HG03097 (cell line): ENCODE data around the gene SCN4B.

Experiments used
- ATAC-seq: cut with Tn5 transposase; IDR thresholded peaks from one replicate; pipeline ENCODE4 v1.9.1; 2021; ENCODE audit not compliant: unreplicated experiment, low FRiP score

Gene SCN4B

GRCh38 chr11:118135051-118135795, 17.4 kb downstream of the SCN4B start:
- no peak for ATAC-seq

DNA sequence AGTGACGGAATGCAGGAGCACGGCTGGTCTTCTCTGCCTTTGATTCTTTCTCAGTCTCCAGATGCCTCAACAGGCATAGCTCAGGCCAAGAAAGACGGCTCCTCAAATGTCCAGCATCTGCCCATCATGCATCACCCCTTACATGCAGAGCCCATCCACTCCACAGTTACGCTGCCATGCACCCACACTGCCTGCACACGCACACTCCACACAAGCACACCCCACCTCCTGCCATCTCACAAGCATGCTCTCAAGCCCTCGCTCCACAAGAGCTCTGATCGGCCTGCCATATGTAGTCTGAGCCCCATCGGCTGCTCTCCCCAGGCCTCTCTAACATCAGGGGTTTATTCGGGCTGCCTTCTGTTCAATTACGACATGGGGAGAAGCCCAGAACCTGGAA, 18.8 kb downstream of the SCN4B start:
- no peak for ATAC-seq

- no peak for ATAC-seq
Observed at GRCh38 chr11:118132385-118133151, 20.1 kb downstream of the SCN4B start.

GRCh38 chr11:118129471-118130172, 23.0 kb downstream of the SCN4B start:
- no peak for ATAC-seq

DNA sequence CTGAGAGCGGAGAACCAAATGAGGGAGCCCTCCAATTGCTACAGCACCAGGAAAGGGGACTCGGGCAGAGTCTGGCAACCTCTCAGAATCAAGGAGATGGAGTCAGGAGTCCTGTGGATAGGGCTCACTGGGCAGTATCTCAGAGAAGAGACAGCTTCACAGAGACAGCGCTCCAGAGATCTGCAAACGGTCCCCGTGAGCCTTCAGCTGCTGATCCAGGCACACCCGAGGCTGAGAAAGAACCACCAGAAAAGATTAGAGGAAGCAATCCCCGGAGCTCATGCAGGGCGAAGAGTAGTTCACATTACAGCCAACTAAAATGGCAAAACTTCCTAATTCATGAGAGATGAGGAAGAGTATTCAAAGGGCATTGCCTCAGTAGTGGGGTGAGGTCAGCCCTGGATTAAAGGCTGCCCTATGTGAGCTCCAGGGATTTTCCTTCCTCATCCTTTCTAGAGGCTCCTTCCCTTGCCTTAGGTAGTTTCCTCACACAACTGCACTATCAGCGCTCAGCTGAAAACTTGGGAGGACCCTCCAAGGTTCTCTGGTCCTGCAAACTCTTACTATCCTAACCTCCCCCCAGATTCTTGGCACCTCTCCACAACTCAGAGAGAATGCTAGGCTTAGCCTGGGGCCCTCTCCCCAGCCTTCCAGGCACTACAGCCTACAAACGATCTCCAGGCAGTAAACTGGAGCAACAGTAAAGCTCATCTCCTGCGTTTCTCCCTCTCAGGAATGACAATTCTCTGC, 23.7 kb downstream of the SCN4B start:
- no peak for ATAC-seq

- no peak for ATAC-seq
Observed at GRCh38 chr11:118128310-118128709, 24.3 kb downstream of the SCN4B start.

- ATAC-seq = no peak
Observed at GRCh38 chr11:118126082-118126838, 26.4 kb downstream of the SCN4B start.

GRCh38 chr11:118124929-118125535, 27.6 kb downstream of the SCN4B start:
- no peak for ATAC-seq

GRCh38 chr11:118120793-118121192, 31.8 kb downstream of the SCN4B start:
- no peak for ATAC-seq

- peak; percentile 59 for ATAC-seq
Observed at GRCh38 chr11:118117790-118118601, 34.6 kb downstream of the SCN4B start.

DNA sequence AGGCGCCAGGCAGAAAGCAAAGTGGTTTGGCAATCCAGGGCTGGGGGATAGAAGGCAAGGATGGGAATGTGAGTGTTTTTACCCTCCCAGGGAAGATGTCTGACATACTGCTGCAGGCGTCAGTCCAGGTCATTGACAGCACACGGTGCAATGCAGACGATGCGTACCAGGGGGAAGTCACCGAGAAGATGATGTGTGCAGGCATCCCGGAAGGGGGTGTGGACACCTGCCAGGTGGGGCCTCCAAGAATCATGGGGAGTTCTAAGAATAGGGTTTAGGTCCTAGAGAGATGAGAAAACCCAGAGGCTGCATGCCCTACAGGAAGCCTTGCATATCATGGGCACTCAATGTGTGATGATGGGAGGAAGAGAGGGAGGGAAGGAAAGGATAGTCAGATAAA, 37.6 kb downstream of the SCN4B start:
- no peak for ATAC-seq

DNA sequence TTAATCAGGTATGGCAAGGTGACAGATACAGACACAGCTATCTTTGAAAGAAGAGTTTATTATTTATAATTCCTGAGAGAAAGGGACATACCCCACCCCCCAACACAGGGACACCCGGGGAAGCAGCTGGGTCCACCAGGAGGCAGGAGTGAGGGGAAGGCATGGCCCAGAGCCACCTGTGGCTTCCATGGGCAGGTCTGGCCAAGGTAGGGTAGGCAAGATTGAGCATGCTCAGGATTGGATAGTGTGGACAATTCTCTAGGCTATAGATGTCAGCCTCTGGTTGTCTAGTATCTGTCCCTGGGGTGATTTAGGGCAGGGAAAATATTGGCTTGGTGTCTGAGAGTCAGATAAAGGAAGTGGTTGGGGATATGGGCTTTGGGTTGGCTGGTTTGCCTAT, 38.4 kb downstream of the SCN4B start:
- ATAC-seq = no peak

DNA sequence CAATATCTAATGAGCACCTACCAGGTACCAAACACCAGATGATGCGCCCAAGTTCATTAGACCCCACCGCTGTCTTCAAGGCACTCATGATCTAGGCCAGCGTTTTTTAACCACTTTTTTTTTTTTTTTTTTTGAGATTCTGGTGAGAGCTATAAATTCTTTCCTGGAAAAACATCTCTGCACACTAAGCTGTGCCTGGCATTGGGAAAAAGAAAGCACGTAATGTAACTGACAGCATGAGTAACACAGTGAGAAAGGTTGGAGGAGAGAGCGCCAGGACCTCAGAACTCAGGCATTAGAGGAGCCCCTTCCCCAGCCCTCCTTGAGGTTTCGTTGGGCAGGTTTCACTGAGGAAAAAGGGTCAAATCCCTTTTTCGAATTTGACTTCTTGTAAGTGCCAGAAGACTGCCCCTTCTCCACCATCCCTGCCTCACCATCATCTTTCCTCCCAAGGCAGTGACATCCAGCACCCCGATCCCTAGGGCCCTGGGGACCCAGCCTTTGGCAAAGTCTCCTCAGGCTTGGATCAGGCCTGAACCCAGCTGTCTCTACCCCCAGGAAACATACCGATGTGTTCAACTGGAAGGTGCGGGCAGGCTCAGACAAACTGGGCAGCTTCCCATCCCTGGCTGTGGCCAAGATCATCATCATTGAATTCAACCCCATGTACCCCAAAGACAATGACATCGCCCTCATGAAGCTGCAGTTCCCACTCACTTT, 39.8 kb downstream of the SCN4B start:
- ATAC-seq = no peak

DNA sequence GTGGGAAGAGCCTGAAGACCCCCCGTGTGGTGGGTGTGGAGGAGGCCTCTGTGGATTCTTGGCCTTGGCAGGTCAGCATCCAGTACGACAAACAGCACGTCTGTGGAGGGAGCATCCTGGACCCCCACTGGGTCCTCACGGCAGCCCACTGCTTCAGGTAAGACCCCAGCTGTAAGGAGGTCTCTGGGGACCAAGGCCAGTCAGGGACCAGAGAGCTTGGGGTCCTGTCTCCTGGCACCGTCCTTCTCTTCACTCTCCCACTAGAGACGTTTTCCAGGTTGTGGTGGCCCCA, 40.9 kb downstream of the SCN4B start:
- no peak for ATAC-seq

- ATAC-seq = no peak
Observed at GRCh38 chr11:118111019-118111743, 41.4 kb downstream of the SCN4B start.

DNA sequence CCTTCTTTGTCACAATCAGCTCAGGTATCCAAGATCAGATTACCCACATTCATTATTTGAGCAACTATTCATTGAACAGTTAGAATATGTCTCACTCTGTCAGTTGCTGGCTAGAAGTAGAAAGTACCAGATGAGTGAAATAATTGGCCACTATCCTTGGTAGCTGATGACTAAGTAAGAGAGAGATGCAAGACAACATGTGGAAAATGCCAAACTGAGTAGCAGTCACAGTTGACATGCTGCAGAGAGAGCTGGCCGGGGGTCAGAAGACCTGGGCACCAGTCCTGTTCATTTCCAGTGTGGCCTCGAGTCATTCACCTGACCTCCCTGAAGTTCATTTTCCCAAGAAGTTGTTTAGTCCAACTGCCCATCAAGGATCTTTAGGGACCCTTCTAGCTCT, 43.4 kb downstream of the SCN4B start:
- ATAC-seq = no peak

DNA sequence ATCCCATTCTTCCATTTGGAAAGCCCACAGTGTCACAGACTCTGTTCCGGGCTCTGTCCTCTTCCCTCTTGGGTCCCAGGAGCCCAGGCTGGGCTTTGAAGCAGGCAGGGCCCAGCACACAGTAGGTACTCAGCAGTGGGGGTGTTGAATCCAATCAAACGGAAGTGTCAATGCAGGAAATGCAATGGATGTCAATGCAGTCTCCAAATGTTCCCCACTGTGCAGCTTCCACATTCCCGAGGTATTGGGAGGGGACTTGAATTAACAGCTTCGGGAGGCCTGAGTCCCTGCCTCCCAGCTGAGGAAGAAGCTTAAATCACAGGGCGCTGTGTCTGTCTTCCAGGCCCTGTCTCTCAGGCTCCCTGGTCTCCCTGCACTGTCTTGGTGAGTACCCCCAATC, 44.1 kb downstream of the SCN4B start:
- ATAC-seq = no peak
